WI38 (cell line): ENCODE data around the gene SPOCK1.

ENCODE experiments used
- H3K4me3 ChIP-seq: 2 replicates; pipeline ENCODE4 v1.5.1; 2011; ENCODE audit warnings: low read depth, mild to moderate bottlenecking, control low read depth, low read length
- TF ChIP-seq, protein P1 (sequence below): IDR thresholded peaks from 2 replicates; pipeline ENCODE4 v1.5.1; 2012; ENCODE audit warnings: low read depth, mild to moderate bottlenecking, control low read depth, low read length

Gene SPOCK1

DNA sequence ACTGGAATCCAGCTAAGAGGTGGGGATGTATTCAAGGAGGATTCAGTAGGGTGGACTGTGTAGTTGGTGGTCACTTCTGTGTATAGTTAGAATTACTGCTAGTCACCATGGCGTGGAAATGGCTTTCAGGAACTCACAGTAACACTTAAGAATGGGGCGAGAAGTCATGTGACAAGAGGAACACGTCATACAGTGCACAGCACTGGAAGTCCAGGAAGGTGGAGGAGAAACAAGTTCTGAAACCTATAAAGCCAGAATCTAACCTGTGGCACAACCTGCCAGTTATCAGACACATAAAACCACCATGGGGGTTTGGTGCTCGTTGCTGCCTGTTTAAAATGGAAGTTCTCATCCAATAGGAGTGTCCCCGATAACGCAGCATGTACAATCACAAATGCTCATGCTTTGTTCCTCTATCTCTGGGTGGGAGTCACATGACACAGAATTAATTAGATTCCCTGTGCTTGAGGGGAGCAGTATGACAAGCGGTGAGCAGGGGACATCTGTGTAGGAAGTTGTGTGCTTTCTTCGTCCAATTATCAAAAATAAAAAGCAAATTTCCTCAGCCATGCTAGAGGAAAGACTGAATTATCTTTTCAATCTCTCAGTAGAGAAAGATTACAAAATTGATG lies 193.0 kb downstream of the SPOCK1 start:
- TF ChIP-seq, protein P1, sequence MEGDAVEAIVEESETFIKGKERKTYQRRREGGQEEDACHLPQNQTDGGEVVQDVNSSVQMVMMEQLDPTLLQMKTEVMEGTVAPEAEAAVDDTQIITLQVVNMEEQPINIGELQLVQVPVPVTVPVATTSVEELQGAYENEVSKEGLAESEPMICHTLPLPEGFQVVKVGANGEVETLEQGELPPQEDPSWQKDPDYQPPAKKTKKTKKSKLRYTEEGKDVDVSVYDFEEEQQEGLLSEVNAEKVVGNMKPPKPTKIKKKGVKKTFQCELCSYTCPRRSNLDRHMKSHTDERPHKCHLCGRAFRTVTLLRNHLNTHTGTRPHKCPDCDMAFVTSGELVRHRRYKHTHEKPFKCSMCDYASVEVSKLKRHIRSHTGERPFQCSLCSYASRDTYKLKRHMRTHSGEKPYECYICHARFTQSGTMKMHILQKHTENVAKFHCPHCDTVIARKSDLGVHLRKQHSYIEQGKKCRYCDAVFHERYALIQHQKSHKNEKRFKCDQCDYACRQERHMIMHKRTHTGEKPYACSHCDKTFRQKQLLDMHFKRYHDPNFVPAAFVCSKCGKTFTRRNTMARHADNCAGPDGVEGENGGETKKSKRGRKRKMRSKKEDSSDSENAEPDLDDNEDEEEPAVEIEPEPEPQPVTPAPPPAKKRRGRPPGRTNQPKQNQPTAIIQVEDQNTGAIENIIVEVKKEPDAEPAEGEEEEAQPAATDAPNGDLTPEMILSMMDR: no peak

GRCh38 chr5:137304226-137304874 lies 194.8 kb downstream of the SPOCK1 start:
- TF ChIP-seq, protein P1: no peak
- no peak overlapping the region for H3K4me3 ChIP-seq

More for the DNA sequence above, 193.0 kb downstream of the SPOCK1 start:
- H3K4me3 ChIP-seq: no peak overlapping the region

DNA sequence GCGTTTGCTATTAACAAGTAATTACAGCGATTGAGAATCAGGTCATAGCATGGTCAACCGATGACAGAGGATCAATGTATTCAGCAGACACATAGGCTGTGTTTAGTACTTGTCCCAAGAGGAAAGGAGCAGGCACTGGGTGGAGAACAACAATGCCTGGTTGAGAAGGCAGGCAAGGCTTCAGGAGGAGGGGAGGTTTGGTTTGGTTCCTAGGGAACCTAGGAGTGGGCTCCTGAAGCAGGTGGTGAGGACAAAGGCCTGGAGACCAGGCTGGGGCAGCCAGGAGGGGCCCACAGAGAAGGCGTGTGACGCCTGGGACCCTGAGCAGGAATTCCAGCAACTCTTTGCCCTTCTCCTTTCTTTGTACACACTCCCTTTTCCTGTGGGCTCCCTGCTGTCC lies 195.6 kb downstream of the SPOCK1 start:
- TF ChIP-seq, protein P1: no peak
- H3K4me3 ChIP-seq: no peak overlapping the region

GRCh38 chr5:137300411-137301240 lies 198.5 kb downstream of the SPOCK1 start:
- TF ChIP-seq, protein P1: no peak
- H3K4me3 ChIP-seq: no peak overlapping the region

- H3K4me3 ChIP-seq: no peak overlapping the region
- TF ChIP-seq, protein P1: no peak
Measured at GRCh38 chr5:137296213-137296781, 202.8 kb downstream of the SPOCK1 start.

GRCh38 chr5:137294604-137295003 lies 204.5 kb downstream of the SPOCK1 start:
- H3K4me3 ChIP-seq: no peak overlapping the region
- TF ChIP-seq, protein P1: no peak
